ENCODE measurements around the gene CDC25A.
"Not testable (repeated sequence)": the region's sequence is repeated elsewhere in the genome, so short reads cannot be mapped to it uniquely, and the experiment has no call there.

The CDC25A gene

GRCh38 chr3:48215019-48215418 is 26.8 kb upstream of the CDC25A start:
- no peak for TF ChIP-seq CTCF (IDR thresholded peaks at IDR 0.05; ENCODE audit: low read depth, low read length)
- DNase-seq (ENCODE audit: extremely low read depth, low read depth), result no peak

- TF ChIP-seq CTCF (IDR thresholded peaks at IDR 0.05; ENCODE audit: low read depth, low read length), result no peak
- no peak for DNase-seq (ENCODE audit: extremely low read depth, low read depth)
Observed at GRCh38 chr3:48214225-48214624, 26.0 kb upstream of the CDC25A start.

GRCh38 chr3:48211776-48212175 is 23.6 kb upstream of the CDC25A start:
- not testable (repeated sequence) for DNase-seq (ENCODE audit: extremely low read depth, low read depth)

- not testable (repeated sequence) for DNase-seq (ENCODE audit: extremely low read depth, low read depth)
Observed at GRCh38 chr3:48210534-48210933, 22.3 kb upstream of the CDC25A start.

GRCh38 chr3:48209445-48209844 is 21.2 kb upstream of the CDC25A start:
- TF ChIP-seq CTCF (IDR thresholded peaks at IDR 0.05; ENCODE audit: low read depth, low read length), result no peak
- no peak for DNase-seq (ENCODE audit: extremely low read depth, low read depth)

- no peak for DNase-seq (ENCODE audit: extremely low read depth, low read depth)
- no peak for TF ChIP-seq CTCF (IDR thresholded peaks at IDR 0.05; ENCODE audit: low read depth, low read length)
Observed at GRCh38 chr3:48208076-48208475, 19.9 kb upstream of the CDC25A start.

GRCh38 chr3:48202632-48203031 is 14.4 kb upstream of the CDC25A start:
- no peak for DNase-seq (ENCODE audit: extremely low read depth, low read depth)

GRCh38 chr3:48199117-48199516 is 10.9 kb upstream of the CDC25A start:
- DNase-seq (ENCODE audit: extremely low read depth, low read depth), result no peak
- TF ChIP-seq CTCF (IDR thresholded peaks at IDR 0.05; ENCODE audit: low read depth, low read length), result no peak

More at GRCh38 chr3:48202632-48203031, 14.4 kb upstream of the CDC25A start:
- TF ChIP-seq CTCF (IDR thresholded peaks at IDR 0.05; ENCODE audit: low read depth, low read length), result no peak

GRCh38 chr3:48196611-48197010 is 8.4 kb upstream of the CDC25A start:
- TF ChIP-seq CTCF (IDR thresholded peaks at IDR 0.05; ENCODE audit: low read depth, low read length), result no peak
- DNase-seq (ENCODE audit: extremely low read depth, low read depth), result no peak
